ENCODE results near the gene PLOD2.
A peak's percentile ranks its signal among the peaks of the same experiment; 100 is the strongest.
"Not testable (repeated sequence)": the region's sequence is repeated elsewhere in the genome, so short reads cannot be mapped to it uniquely, and the experiment has no call there.

The PLOD2 gene

GRCh38 chr3:146142757-146143156, 18.2 kb downstream of the PLOD2 start:
- FAIRE-seq: no peak
- DNase-seq (ENCODE audit: low spot score): no peak

DNA sequence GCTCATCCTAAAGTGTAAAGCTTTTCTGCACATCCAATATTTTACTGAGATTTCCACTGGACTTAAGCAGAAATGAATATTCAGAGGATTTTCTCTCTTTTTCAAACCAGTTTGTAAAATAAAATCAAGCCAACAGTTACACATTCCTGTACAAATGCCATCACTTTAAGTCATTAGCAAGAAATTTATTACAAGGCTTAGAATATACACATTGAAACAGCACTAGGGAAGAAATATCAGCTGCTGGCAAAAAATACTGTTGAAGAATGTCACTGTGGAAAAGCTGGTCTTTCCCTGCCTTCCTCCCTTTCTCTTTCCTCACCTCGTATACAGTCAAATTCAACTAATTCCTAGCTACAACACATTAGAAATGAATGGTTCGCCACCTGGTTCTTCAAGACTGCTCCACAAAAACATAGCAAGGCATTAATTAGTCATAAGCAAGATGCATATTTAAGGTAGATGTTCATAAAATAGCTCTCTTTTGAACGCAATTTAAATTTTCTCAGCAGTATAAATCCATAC, 21.3 kb downstream of the PLOD2 start:
- FAIRE-seq (no peak), DNase-seq (ENCODE audit: low spot score) (no peak)

DNA sequence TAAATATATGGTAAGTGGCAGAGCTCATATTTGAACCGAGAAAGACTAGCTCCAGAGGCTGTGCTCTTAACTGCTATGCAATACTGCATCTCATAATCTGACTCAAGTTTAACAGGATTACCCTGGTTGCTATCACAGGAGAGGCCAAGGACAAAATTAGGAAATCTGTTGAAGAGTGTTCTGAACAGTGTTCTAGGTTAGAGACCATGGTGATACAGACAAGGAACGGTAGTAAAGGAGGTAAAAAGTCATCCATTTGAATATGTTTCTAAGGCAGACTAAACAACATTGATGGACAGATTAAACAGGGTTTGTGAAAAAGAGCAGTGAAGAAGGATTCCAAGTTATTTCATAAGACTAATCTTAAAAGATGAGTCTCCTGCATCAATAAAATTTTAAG, 22.1 kb downstream of the PLOD2 start:
- no peak for FAIRE-seq
- no peak for DNase-seq (ENCODE audit: low spot score)

GRCh38 chr3:146136647-146137046, 24.3 kb downstream of the PLOD2 start:
- DNase-seq (ENCODE audit: low spot score) (no peak), FAIRE-seq (no peak)

- no peak for FAIRE-seq
These were observed 26.5 kb downstream of the PLOD2 start for GRCh38 chr3:146134348-146135117.

GRCh38 chr3:146133441-146133840, 27.5 kb downstream of the PLOD2 start:
- DNase-seq (ENCODE audit: low spot score) (no peak), FAIRE-seq (no peak)

More at GRCh38 chr3:146134348-146135117, 26.5 kb downstream of the PLOD2 start:
- no peak for DNase-seq (ENCODE audit: low spot score)

GRCh38 chr3:146131616-146132410, 29.2 kb downstream of the PLOD2 start:
- no peak for FAIRE-seq
- DNase-seq (ENCODE audit: low spot score): peak; percentile 34

DNA sequence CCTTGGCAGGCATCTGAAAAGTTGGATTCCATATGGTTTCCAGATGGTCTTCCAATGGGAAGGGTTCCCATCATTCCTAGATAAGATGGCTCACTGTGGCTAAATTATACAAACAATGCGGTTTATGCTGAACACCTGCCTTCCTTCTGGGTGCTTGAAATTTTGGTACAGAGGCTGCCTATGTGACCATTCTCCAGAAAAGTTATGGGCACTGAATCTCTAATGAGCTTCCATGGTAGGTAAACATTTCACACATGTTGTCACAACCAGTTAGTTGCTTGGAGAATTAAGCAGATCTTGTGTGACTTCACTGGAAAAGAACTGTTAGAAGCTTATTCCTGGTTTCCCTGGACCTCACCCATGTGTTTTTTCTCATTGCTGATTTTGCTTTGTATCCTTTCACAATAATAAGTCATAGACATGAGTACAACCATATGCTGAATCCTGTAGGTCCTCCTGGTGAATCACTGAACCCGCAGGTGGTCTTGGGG, 30.1 kb downstream of the PLOD2 start:
- FAIRE-seq (no peak), DNase-seq (ENCODE audit: low spot score) (no peak)

DNA sequence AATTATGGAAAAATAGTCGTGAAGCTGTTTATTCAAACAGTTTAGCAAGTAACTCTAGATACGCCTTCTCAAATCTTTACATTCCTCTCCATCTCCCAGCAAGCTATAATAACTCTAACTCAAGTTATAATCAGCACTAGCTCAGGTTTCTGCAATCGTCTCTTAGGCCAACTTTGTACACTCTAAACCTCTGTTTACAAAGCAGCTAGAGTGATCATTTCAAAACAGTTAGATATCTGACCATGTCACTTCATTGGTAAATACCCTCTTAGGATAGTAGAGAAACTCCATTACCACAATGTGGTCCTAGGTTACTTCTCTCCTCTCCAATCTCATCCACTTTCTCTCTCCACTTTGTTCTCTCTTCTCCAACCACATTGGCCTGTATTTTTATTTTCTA, 31.2 kb downstream of the PLOD2 start:
- DNase-seq (ENCODE audit: low spot score): no peak
- FAIRE-seq: no peak

DNA sequence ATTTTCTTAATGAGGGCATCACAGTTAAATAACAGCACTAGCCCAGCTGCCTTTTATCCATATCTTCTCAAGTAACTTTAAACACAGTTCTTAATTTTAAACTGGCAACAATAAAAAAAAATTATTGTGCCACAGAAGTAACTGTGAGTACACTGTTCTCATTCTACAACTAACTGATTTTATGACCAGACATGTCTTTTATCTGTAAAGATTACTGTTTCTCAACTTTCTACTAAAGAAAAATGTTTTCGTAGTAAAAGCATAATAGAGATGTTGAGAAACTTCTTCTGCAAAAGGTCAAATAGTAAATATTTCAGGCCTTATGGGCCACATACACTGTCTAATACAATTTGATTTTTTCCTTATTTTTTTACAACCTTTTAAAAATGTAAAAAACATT, 32.0 kb downstream of the PLOD2 start:
- DNase-seq (ENCODE audit: low spot score) (no peak), FAIRE-seq (no peak)

DNA sequence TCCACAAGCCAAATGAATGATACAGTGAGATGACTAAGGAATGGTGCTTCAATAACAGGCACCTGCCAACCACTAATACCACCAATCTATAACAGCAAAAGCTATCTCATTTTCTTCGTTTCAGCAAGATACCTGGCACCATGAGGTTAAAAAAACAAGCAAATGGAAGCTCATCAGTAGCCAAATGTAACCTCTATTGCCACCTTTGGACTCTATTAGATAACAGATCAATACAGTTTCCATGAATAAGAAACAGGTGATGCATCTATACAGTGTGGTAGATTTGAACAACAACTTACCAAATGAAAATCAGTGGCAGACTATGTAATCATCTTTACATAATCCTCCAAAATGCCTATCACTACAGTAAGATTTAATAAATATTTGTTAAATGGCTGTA, 32.8 kb downstream of the PLOD2 start:
- no peak for FAIRE-seq

DNA sequence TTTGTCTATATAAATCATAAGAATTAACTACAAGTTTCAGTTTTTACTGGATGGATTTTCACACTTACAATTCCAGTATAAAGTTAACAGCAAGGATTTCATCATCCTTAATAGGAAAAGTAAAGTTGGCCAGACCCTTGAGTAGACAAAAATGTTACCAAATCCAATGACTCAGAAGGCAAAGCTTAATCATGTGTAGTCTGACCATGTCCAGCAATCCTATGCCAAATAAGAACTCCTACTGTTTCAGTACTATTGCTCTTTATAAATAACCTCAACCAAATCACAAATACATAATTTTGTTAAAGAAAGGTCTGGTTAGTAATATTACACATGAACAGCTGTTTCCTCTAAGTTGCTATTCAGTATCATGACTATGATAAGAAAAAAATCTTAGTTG, 35.0 kb downstream of the PLOD2 start:
- FAIRE-seq: no peak
- DNase-seq (ENCODE audit: low spot score): peak; percentile 12

More for the DNA sequence above, 32.8 kb downstream of the PLOD2 start:
- DNase-seq (ENCODE audit: low spot score): no peak

- no peak for DNase-seq (ENCODE audit: low spot score)
- FAIRE-seq: no peak
These were observed 36.7 kb downstream of the PLOD2 start for GRCh38 chr3:146124126-146124801.

- FAIRE-seq (no peak), DNase-seq (ENCODE audit: low spot score) (no peak)
These were observed 43.3 kb downstream of the PLOD2 start for GRCh38 chr3:146117406-146118285.

- FAIRE-seq: no peak
- DNase-seq (ENCODE audit: low spot score): no peak
These were observed 45.4 kb downstream of the PLOD2 start for GRCh38 chr3:146115619-146116018.

DNA sequence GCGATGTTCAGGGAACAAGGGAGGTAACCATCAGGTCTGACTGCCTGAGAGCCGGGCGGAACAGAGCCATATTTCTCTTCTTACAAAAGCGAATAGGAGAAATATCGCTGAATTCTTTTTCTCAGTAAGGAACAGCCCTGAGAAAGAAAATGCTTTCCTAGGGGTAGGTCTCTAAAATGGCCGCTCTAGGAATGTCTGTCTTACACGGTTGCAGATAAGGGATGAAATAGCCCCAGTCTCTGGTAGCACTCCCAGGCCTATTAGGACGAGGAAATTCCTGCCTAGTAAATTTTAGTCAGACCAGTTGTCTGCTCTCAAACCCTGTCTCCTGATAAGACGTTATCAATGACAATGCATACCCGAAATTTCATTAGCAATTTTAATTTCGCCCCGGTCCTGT, 47.2 kb downstream of the PLOD2 start:
- not testable (repeated sequence) for FAIRE-seq; DNase-seq (ENCODE audit: low spot score)

GRCh38 chr3:146111337-146111736, 49.6 kb downstream of the PLOD2 start:
- FAIRE-seq (no peak), DNase-seq (ENCODE audit: low spot score) (no peak)

DNA sequence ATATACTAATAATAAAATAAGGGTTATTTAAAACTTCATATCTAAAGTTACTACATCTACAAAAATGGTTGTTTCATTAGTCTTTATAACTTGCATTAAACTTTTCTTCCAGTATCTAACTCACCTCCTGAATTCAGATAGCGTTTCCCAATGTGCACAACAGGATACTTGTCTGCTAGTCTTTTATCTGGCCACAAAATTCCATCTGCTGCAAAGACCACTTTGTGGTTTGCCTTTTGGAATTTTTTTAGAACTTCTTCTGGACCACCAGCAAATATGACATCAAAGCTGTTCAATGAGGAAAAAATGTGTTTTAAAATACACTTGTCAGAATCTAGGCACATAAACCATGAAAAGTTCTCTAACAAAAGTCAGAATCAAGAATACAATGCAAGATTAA, 50.8 kb downstream of the PLOD2 start:
- no peak for DNase-seq (ENCODE audit: low spot score)
- no peak for FAIRE-seq

DNA sequence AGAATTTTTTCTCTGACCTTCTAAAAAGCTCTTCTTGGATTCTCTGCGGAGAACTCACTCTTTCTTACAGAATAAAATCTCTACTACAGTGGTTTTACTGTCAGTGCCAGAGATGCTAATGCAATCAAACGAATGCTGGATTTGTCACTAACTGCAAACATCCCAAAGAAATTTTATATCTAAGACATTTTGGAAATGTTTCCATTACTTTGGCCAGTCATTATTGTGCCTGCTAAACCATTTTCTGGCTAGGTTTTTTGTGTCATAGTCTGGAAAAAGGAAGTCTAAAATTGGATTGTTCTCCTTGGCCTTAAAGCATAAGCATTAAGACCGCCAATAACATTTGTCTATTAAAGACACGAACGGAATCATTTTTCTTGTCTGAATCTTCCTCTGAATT, 54.0 kb downstream of the PLOD2 start:
- DNase-seq (ENCODE audit: low spot score) (no peak), FAIRE-seq (no peak)

DNA sequence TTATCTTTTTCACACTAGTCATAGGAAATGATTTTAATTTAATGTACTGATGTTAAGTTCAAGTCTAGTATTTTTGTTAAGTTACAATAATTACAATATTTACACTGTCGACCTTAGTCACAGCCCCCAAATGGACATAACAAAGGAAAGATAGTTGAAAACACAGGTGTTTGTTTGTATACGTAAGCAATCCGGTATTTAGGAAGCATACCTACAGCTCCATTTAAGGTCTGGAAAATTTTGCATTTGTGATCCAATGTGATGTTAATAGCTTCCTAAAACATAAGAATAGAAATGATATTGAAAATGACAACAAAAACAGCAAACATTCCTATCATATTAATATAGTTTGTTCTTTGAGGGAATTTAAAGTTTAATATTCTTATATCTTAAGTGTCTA, 56.9 kb downstream of the PLOD2 start:
- DNase-seq (ENCODE audit: low spot score): no peak
- no peak for FAIRE-seq

DNA sequence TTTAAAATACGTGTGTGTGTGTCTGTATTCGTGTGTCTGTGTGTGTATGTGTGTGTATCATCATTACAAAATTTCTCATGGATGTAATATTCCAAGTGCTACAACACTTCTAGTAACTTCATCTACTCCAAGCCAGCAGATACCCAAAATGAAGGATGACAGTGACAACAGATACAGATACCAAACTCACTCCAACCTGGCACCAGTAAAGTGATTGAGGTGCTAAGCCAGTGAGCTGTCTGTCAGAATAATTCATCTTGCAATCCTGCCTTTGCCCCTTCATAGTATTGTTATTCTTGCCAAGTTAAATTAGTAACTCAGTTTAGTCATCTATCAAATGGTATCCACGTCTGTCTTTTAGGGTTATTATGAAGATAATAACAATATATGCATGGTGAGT, 58.1 kb downstream of the PLOD2 start:
- DNase-seq (ENCODE audit: low spot score) (no peak), FAIRE-seq (no peak)
